Thyroid gland (tissue), 4 donors: ENCODE results near the gene GRHL1.

Experiments
- POLR2A ChIP-seq, 2 donors: fragments of 450-650 bp; IDR thresholded peaks; one replicate each; pipeline ENCODE4 v1.6.1; 2017; ENCODE audit warnings: antibody characterized with exemption in 2 of 2, mild to moderate bottlenecking in 2 of 2, moderate library complexity in 1 of 2
- TF ChIP-seq, protein P1 (sequence below), 6 experiments: fragments of 200-600 bp in 3 of 6; fragments of 450-650 bp in 3 of 6; sonication (generic) in 3 of 6; IDR thresholded peaks; one replicate each; pipeline ENCODE4 v1.5.1; 2016 to 2019; ENCODE audit warnings: antibody characterized with exemption in 6 of 6, mild to moderate bottlenecking in 2 of 6, inconsistent platforms in 1 of 6, moderate library complexity in 1 of 6

DNA sequence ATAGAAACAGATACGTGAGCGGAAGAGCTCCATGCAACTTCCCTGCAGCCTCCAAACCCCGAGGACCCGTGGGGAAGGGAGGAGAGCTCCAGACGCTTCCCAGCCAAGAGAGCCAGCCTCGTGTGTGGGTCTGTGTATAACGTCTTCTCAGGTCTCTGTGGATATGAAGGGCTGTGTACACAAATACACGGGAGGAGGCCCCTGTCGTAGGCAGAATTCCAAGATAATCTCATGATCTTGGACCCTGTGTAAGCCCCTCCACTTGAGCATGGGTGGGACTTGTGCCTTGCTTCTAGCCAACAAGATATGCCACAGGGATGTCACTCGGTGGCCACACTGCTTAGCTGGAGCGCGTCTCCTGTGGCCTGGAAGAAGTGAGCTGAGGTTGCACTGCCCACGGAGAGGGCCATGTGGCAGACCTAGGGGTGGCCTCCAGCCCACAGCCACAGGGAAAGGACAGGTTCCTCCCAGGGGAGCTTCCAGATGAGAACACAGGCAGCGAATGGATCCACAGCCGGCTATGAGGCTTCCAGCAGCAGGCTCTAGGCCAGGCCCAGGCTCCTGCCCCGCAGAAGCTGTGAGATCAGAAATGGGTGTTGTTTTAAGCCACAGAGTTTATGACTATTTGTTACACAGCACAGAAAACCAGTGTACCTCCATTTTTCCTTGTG, 76.3 kb downstream of the GRHL1 start:
- TF ChIP-seq, protein P1, sequence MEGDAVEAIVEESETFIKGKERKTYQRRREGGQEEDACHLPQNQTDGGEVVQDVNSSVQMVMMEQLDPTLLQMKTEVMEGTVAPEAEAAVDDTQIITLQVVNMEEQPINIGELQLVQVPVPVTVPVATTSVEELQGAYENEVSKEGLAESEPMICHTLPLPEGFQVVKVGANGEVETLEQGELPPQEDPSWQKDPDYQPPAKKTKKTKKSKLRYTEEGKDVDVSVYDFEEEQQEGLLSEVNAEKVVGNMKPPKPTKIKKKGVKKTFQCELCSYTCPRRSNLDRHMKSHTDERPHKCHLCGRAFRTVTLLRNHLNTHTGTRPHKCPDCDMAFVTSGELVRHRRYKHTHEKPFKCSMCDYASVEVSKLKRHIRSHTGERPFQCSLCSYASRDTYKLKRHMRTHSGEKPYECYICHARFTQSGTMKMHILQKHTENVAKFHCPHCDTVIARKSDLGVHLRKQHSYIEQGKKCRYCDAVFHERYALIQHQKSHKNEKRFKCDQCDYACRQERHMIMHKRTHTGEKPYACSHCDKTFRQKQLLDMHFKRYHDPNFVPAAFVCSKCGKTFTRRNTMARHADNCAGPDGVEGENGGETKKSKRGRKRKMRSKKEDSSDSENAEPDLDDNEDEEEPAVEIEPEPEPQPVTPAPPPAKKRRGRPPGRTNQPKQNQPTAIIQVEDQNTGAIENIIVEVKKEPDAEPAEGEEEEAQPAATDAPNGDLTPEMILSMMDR (IDR thresholded peaks at IDR 0.05): no peak
- no peak for TF ChIP-seq POLR2A (IDR thresholded peaks at IDR 0.05)
